Measurements from ENCODE around the gene PIK3R5.

DNA sequence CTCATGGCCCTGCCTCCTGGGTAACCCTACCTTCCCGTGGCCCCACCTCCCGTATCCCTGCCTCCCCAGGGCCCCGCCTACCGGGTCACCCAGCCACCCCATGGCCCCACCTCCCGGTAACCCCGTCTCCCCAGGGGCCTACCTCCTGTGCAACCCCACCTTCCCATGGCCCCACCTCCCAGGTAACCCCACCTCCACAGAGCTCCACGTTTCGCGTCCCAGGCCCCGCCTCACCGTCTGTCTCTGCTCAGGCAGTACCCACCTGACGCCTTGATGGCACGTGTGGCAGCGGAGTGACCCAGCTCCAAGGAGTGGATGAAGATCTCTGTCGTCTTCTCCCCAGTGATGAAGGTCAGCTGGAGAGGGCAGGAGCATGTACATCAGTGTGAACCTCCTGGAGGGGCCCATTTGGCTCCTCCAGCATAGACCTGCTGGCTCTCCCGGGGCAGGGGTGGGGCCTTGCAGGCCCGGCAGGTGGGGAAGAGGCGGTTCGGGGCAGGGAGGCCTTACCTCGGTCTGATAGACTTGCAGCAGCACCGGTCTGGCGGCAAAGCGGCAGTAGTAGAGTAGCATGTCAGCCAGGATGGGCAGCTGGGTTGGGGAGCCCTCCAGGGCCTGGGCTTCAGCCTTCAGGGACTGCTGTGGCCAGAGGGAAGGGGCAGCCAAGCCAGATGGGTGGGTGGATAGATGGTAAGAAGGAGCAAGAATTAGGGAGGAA lies 79.4 kb downstream of the PIK3R5 start:
- TF ChIP-seq, protein P1, sequence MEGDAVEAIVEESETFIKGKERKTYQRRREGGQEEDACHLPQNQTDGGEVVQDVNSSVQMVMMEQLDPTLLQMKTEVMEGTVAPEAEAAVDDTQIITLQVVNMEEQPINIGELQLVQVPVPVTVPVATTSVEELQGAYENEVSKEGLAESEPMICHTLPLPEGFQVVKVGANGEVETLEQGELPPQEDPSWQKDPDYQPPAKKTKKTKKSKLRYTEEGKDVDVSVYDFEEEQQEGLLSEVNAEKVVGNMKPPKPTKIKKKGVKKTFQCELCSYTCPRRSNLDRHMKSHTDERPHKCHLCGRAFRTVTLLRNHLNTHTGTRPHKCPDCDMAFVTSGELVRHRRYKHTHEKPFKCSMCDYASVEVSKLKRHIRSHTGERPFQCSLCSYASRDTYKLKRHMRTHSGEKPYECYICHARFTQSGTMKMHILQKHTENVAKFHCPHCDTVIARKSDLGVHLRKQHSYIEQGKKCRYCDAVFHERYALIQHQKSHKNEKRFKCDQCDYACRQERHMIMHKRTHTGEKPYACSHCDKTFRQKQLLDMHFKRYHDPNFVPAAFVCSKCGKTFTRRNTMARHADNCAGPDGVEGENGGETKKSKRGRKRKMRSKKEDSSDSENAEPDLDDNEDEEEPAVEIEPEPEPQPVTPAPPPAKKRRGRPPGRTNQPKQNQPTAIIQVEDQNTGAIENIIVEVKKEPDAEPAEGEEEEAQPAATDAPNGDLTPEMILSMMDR (IDR thresholded peaks at IDR 0.05): no peak
- no peak for TF ChIP-seq POLR2A (IDR thresholded peaks at IDR 0.05)

Data from heart left ventricle (tissue), 13 donors.